Adrenal gland (tissue), 12 donors: ENCODE data around the gene GPC4. TPM values are rescaled to one million over a fixed set of nuclear protein-coding genes. Genes with fewer than 3 reads are reported as not detected.

Source experiments
- DNase-seq, 7 donors: peaks; one replicate each; pipeline ENCODE4 v3.0.0-alpha.2; 2019 to 2020
- H3K27ac ChIP-seq, 5 donors: fragments of 200-600 bp; sonication (generic) in 4 of 5; 1 replicate in 3 of 5; 2 replicates in 2 of 5; pipeline versions ENCODE4 v1.5.1 to v1.8.0; 2016 to 2020; ENCODE audit warnings: mild to moderate bottlenecking in 1 of 5
- H3K27me3 ChIP-seq: fragments of 200-600 bp; 2 replicates; pipeline ENCODE4 v1.8.0; 2021
- H3K36me3 ChIP-seq, 2 donors: fragments of 200-600 bp; replicated peaks in 1 of 2; 1 replicate in 1 of 2; 2 replicates in 1 of 2; pipeline versions ENCODE4 v1.5.1 to v1.8.0; 2018 to 2022
- H3K4me1 ChIP-seq, 2 donors: fragments of 200-600 bp; replicated peaks in 1 of 2; 1 replicate in 1 of 2; 2 replicates in 1 of 2; pipeline versions ENCODE4 v1.5.1 to v1.8.0; 2018 to 2021
- H3K4me3 ChIP-seq, 4 donors: fragments of 200-600 bp; sonication (generic) in 3 of 4; one replicate each; pipeline ENCODE4 v1.5.1; 2016 to 2018
- H3K9me3 ChIP-seq, 3 donors: fragments of 200-600 bp; sonication (generic) in 1 of 3; replicated peaks in 1 of 3; 1 replicate in 2 of 3; 2 replicates in 1 of 3; pipeline versions ENCODE4 v1.5.1 to v1.8.0; 2016 to 2021
- CTCF ChIP-seq, 6 experiments: fragments of 450-650 bp in 4 of 6; fragments of 200-600 bp in 2 of 6; sonication (generic) in 1 of 6; IDR thresholded peaks; 1 replicate in 5 of 6; 2 replicates in 1 of 6; pipeline versions ENCODE4 v1.5.1 to v1.8.0; 2016 to 2021; ENCODE audit warnings: antibody characterized with exemption in 6 of 6, mild to moderate bottlenecking in 2 of 6, moderate library complexity in 1 of 6
- POLR2A ChIP-seq, 2 donors: fragments of 450-650 bp; IDR thresholded peaks; one replicate each; pipeline ENCODE4 v1.6.1; 2017; ENCODE audit warnings: antibody characterized with exemption in 2 of 2, mild to moderate bottlenecking in 2 of 2, moderate library complexity in 1 of 2
- WGBS, 4 donors: extraction: QIAGEN DNeasy Blood & Tissue Kit in 2 of 4; methylation state at CpG; one replicate each; pipeline versions ENCODE4 v1.1.5 to v1.1.7; 2013 to 2017; 5-methylcytosine and 5-hydroxymethylcytosine counted together
- intact Hi-C, 2 donors: fragments of 100-400 bp; cut with DNase I; formaldehyde crosslinking; loops; one replicate each; pipeline versions ENCODE4 v1.14.1 to v1.15.0; 2022 to 2023
- polyA plus RNA-seq, 3 donors: library from polyadenylated mRNA; stranded (reverse); fragments of 200-250 nt in 2 of 3; fragments of 350-450 nt in 1 of 3; fragmentation: Illumina TruSeq in 1 of 3; extraction: RNeasy Lipid Tissue Mini Kit (QIAGEN cat#74804) in 1 of 3; gene quantifications; one replicate each; pipeline ENCODE4 v1.2.3, GENCODE V29; 2013 to 2014
- total RNA-seq, 9 donors: library from RNA; depleted of rRNA in 4 of 9; stranded (reverse); fragments of >200 nt in 4 of 9; fragments of 120-200 nt in 1 of 9; fragmentation: NEBNext Ultra II Directional in 1 of 9; extraction: Animal tissue kit (Norgen Biotek cat#: 25700) in 1 of 9; gene quantifications; one replicate each; pipeline versions ENCODE4 v1.1.0 to v1.2.4, GENCODE V29; 2013 to 2023
- donor health status: healthy with polysubstance abuse.
- donor health status: Bipolar disorder and iron deficiency.
- donor health status: DM: yes; HTN: yes; CAD: no.
- donor health status: DM: no; HTN: no; CAD: no.
- donor health status: DM: no; HTN: no; CAD: no.
- donor health status: DM: yes; HTN: yes; CAD: no.

Gene GPC4
- total and polyA plus RNA-seq, 12 donors: 3.2 to 26.8 (median 15.7) TPM

GRCh38 chrX:133335027-133335426 lies 80.3 kb downstream of the GPC4 start:
- Histone ChIP-seq H3K4me1 (no peaks in the 10 kb centered on the region), H3K27ac (no peak overlapping the region), H3K27me3 (peaks cover 12% of the 10 kb centered on the region), H3K9me3 (no peaks in the 10 kb centered on the region), H3K36me3 (no peaks in the 10 kb centered on the region), H3K4me3 (no peak overlapping the region)
- DNase-seq: peak in 5 of 7 donors; percentile 14 to 49 (median 19)
- TF ChIP-seq CTCF (IDR thresholded peaks at IDR 0.05): peak; percentile 43 to 58 (median 52)
- TF ChIP-seq POLR2A (IDR thresholded peaks at IDR 0.05): no peak
- intact Hi-C loops: loop anchor here in 1 of 2 donors (10.0 kb wide), 1 partner anchor 340 kb away; no protein-coding TSS in a partner anchor
- WGBS, 4 donors: 39 to 61% (median 53%) methylated on average over 2 of the region's 2 CpGs

GRCh38 chrX:133333154-133333750 lies 82.0 kb downstream of the GPC4 start:
- no peak overlapping the region for H3K4me3 ChIP-seq
- WGBS, 4 donors: 74 to 93% (median 88%) methylated on average over 4 of the region's 4 CpGs
- H3K4me1 ChIP-seq: no peaks in the 10 kb centered on the region

GRCh38 chrX:133332737-133333136 lies 82.6 kb downstream of the GPC4 start:
- no peak overlapping the region for H3K4me3 ChIP-seq
- no peak overlapping the region for H3K27ac ChIP-seq
- intact Hi-C loops: loop anchor here in 1 of 2 donors (10.0 kb wide), 1 partner anchor 342 kb away; no protein-coding TSS in a partner anchor
- H3K36me3 ChIP-seq: no peaks in the 10 kb centered on the region
- no peaks in the 10 kb centered on the region for H3K9me3 ChIP-seq
- 69 to 87% (median 78%) methylated on average over 3 to 4 of the region's 4 CpGs for WGBS, 4 donors
- no peak for TF ChIP-seq POLR2A (IDR thresholded peaks at IDR 0.05)
- TF ChIP-seq CTCF (IDR thresholded peaks at IDR 0.05): no peak
- no peak for DNase-seq
- peaks cover 6% of the 10 kb centered on the region for H3K27me3 ChIP-seq
- H3K4me1 ChIP-seq: no peaks in the 10 kb centered on the region

More at GRCh38 chrX:133333154-133333750, 82.0 kb downstream of the GPC4 start:
- no peak for TF ChIP-seq CTCF (IDR thresholded peaks at IDR 0.05)
- TF ChIP-seq POLR2A (IDR thresholded peaks at IDR 0.05): no peak
- no peaks in the 10 kb centered on the region for H3K9me3 ChIP-seq
- peaks cover 9% of the 10 kb centered on the region for H3K27me3 ChIP-seq
- no peak for DNase-seq
- H3K36me3 ChIP-seq: no peaks in the 10 kb centered on the region
- intact Hi-C loops: loop anchor here in 1 of 2 donors (10.0 kb wide), 1 partner anchor 342 kb away; no protein-coding TSS in a partner anchor
- no peak overlapping the region for H3K27ac ChIP-seq

- Histone ChIP-seq H3K9me3 (no peaks in the 10 kb centered on the region), H3K4me1 (no peaks in the 10 kb centered on the region), H3K36me3 (no peaks in the 10 kb centered on the region), H3K4me3 (no peak overlapping the region), H3K27ac (no peak overlapping the region), H3K27me3 (peaks cover 5% of the 10 kb centered on the region)
- DNase-seq: no peak
- TF ChIP-seq POLR2A (IDR thresholded peaks at IDR 0.05): no peak
- TF ChIP-seq CTCF (IDR thresholded peaks at IDR 0.05): no peak
- WGBS, 4 donors: 57 to 75% (median 67%) methylated on average over 3 to 4 of the region's 4 CpGs
- intact Hi-C loops: loop anchor here in 1 of 2 donors (10.0 kb wide), 1 partner anchor 344 kb away; no protein-coding TSS in a partner anchor
Measured at GRCh38 chrX:133330956-133331355, 84.3 kb downstream of the GPC4 start.
